ENCODE results near the gene CRHR1. TPM values are rescaled to one million over a fixed set of nuclear protein-coding genes. Genes with fewer than 3 reads are reported as not detected.

CRHR1 gene
- total RNA-seq, 2 donors from 2014 or later, result not detected

DNA sequence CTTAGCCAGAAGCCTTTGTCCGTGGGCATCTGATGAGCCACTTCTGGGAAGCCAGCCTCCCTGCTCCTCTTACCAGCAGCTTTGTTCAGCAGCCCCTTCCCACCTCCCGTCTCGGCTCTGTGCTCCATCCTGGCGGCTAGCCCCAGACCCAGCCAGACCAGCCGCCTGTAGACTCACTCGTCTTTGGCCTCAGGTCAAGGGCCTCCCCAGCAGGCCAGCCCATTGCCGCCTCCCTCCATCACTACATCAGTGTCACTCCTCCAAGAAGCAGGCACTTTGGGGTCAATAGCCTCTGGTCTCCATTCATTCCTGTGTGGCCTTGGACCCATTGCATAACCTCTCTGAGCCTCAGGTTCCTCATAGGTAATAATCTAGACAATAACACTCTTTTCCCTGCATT, 20.9 kb upstream of the CRHR1 start:
- no peaks in the 10 kb centered on the region for H3K27me3 ChIP-seq
- ATAC-seq (no peak), DNase-seq (no peak)
- intact Hi-C loops (cut with DNase I), result no loop called here
- no peak overlapping the region for H3K4me3 ChIP-seq
- H3K27ac ChIP-seq, result no peak overlapping the region
- WGBS, 2 donors, result 18 to 26% methylated on average over 7 of the region's 7 CpGs
- no peaks in the 10 kb centered on the region for H3K4me1 ChIP-seq
- TF ChIP-seq POLR2A (IDR thresholded peaks at IDR 0.05), result no peak
- TF ChIP-seq CTCF (IDR thresholded peaks at IDR 0.05), result no peak
- H3K36me3 ChIP-seq (replicated peaks in 1 of 2; ENCODE audit: insufficient read depth in 1 of 2, low read depth in 2 of 2), result no peaks in the 10 kb centered on the region
- H3K9me3 ChIP-seq, result no peaks in the 10 kb centered on the region

DNA sequence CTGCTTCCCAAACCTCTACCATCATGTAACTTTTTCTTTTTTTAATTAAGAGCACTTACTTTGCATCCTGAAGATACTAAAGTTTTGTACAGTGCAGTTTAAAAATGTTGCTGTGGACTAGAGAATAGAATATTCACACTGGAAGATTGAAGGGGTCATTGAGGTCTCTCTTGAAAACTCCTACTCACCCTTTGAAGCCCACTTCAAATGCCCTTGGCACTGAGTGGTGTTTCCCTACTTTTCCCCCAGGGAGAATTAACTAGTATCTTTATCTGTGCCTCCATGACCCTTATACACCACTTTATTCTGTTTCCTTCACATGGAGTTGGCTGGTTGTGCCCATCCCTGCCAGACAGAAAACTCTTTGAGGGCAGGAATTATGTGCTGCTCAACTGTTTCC, 19.6 kb upstream of the CRHR1 start:
- Histone ChIP-seq H3K27me3 (no peaks in the 10 kb centered on the region), H3K4me3 (no peak overlapping the region), H3K4me1 (no peaks in the 10 kb centered on the region), H3K27ac (no peak overlapping the region), H3K9me3 (no peaks in the 10 kb centered on the region), H3K36me3 (replicated peaks in 1 of 2; ENCODE audit: insufficient read depth in 1 of 2, low read depth in 2 of 2) (no peaks in the 10 kb centered on the region)
- intact Hi-C loops (cut with DNase I), result no loop called here
- no peak for TF ChIP-seq POLR2A (IDR thresholded peaks at IDR 0.05)
- no peak for TF ChIP-seq CTCF (IDR thresholded peaks at IDR 0.05)
- ATAC-seq (no peak), DNase-seq (no peak)

DNA sequence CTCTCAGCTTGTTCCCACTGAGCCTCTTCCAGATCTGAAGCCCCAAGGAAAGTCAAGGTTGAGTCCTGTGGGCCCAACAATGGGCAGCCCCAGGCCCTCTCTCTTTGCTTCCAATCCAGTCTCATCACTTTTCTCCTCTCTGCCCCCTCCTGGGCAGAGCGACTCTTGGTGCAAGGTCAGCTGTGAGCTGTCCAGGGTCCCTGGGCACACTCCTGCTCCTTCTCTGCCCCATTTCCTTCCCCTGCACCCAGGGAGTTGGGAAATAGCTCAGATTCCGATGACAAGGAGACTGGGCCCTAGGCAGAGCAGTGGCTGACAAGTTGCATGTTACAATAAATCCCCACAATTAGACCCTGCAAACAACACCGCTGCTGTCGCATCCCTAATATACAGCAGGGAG, 16.1 kb upstream of the CRHR1 start:
- no peak overlapping the region for H3K27ac ChIP-seq
- no peaks in the 10 kb centered on the region for H3K36me3 ChIP-seq (replicated peaks in 1 of 2; ENCODE audit: insufficient read depth in 1 of 2, low read depth in 2 of 2)
- TF ChIP-seq POLR2A (IDR thresholded peaks at IDR 0.05), result no peak
- TF ChIP-seq CTCF (IDR thresholded peaks at IDR 0.05), result no peak
- no peaks in the 10 kb centered on the region for H3K9me3 ChIP-seq
- H3K4me1 ChIP-seq, result no peaks in the 10 kb centered on the region
- no peak for ATAC-seq
- intact Hi-C loops (cut with DNase I), result no loop called here
- H3K27me3 ChIP-seq, result peaks cover 0 to 4% of the 10 kb centered on the region in 2 donors
- WGBS, 2 donors, result 52 to 58% methylated on average over 4 of the region's 4 CpGs
- DNase-seq, result no peak
- no peak overlapping the region for H3K4me3 ChIP-seq

DNA sequence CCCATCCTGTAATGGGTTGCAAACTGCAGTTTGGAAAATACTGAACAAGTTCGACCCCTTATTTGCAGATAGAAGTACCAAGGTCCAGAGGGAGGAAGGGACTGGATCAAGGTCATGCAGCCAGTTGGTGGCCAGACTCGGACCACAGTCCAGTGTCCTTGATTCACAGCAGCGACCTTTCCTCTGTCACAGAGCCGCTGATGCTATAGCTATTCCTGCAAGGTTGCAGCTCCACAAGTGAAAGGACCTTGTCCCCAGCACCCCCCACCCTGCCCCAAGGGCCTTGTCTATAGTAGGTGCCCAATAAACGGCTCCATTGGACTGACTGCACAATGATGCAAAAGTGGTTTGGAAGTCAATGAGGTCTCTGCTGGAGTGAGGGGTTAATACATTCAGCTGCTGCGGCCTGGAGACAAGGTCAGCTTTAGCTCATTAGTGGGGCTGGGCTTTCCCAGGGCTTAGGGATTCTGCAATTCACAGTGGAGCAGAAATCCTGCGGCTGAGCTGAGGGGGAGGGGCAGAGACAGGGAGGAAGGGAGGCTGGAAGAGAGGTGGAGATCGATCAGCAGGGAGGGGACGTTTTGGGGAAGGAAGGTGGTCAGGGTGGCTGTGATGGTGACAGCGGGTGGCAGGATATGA, 13.4 kb upstream of the CRHR1 start:
- WGBS, 2 donors, result 27% methylated on average over 10 of the region's 10 CpGs
- Histone ChIP-seq H3K4me3 (no peak overlapping the region), H3K36me3 (replicated peaks in 1 of 2; ENCODE audit: insufficient read depth in 1 of 2, low read depth in 2 of 2) (no peaks in the 10 kb centered on the region), H3K27me3 (peaks cover 0 to 4% of the 10 kb centered on the region in 2 donors), H3K27ac (no peak overlapping the region), H3K9me3 (no peaks in the 10 kb centered on the region), H3K4me1 (peaks cover 10% of the 10 kb centered on the region)
- TF ChIP-seq POLR2A (IDR thresholded peaks at IDR 0.05), result no peak
- TF ChIP-seq CTCF (IDR thresholded peaks at IDR 0.05), result no peak
- intact Hi-C loops (cut with DNase I), result no loop called here
- ATAC-seq (no peak), DNase-seq (no peak)

GRCh38 chr17:45771271-45771959, 12.7 kb upstream of the CRHR1 start:
- H3K36me3 ChIP-seq (replicated peaks in 1 of 2; ENCODE audit: insufficient read depth in 1 of 2, low read depth in 2 of 2), result no peaks in the 10 kb centered on the region
- intact Hi-C loops (cut with DNase I), result no loop called here
- H3K27me3 ChIP-seq, result peaks cover 0 to 4% of the 10 kb centered on the region in 2 donors
- TF ChIP-seq POLR2A (IDR thresholded peaks at IDR 0.05) (no peak), CTCF (IDR thresholded peaks at IDR 0.05) (no peak)
- H3K27ac ChIP-seq, result no peak overlapping the region
- peaks cover 13% of the 10 kb centered on the region for H3K4me1 ChIP-seq
- H3K9me3 ChIP-seq, result no peaks in the 10 kb centered on the region
- 61 to 69% methylated on average over 12 of the region's 12 CpGs for WGBS, 2 donors
- no peak for ATAC-seq
- no peak overlapping the region for H3K4me3 ChIP-seq
- DNase-seq, result no peak

All from body of pancreas (tissue), 4 donors.